22Rv1 (cell line): Measurements from ENCODE around the gene RBSN.

ENCODE experiments used
- CTCF ChIP-seq: fragments of 450-650 bp; IDR thresholded peaks from 2 replicates; pipeline ENCODE4 v1.5.1; 2017; ENCODE audit warnings: mild to moderate bottlenecking
- ZFX ChIP-seq: fragments of 450-650 bp; IDR thresholded peaks from 2 replicates; pipeline ENCODE4 v1.6.1; 2017; ENCODE audit warnings: antibody characterized with exemption, borderline replicate concordance

- TF ChIP-seq CTCF (no peak), ZFX (no peak)
These were observed 14.5 kb upstream of the RBSN start for GRCh38 chr3:15113471-15113870.
